ENCODE measurements around the gene RNF14.
A peak's percentile ranks its signal among the peaks of the same experiment; 100 is the strongest.
"Not testable (repeated sequence)": the region's sequence is repeated elsewhere in the genome, so short reads cannot be mapped to it uniquely, and the experiment has no call there.

The RNF14 gene

GRCh38 chr5:141968914-141969608 is at the start of gene RNF14:
RNF14 (plus strand) TSS chr5:141969105; CDS start chr5:141973589, 4,484 bp downstream.
- peak within 1 kb of the TSS; percentile 92 for H3K27ac ChIP-seq
- H3K9me3 ChIP-seq, result no peaks in the 10 kb centered on the region
- peak within 1 kb of the TSS; percentile 80 for H3K4me2 ChIP-seq
- peak within 1 kb of the TSS; percentile 84 for H3K4me3 ChIP-seq
- TF ChIP-seq Cebpa-rat (IDR thresholded peaks at IDR 0.05), result no peak
- no peaks in the 10 kb centered on the region for H4K20me1 ChIP-seq
- H3K36me3 ChIP-seq, result peaks cover 26% of the 10 kb centered on the region
- no peaks in the 10 kb centered on the region for H3K27me3 ChIP-seq
- peaks cover 23% of the 10 kb centered on the region for H3K4me1 ChIP-seq
- peak within 1 kb of the TSS; percentile 92 for H3K9ac ChIP-seq

- H3K4me1 ChIP-seq, result peaks cover 16% of the 10 kb centered on the region
- H3K36me3 ChIP-seq, result no peaks in the 10 kb centered on the region
- H3K9me3 ChIP-seq, result no peaks in the 10 kb centered on the region
- no peak overlapping the region for H3K4me3 ChIP-seq
- H3K27ac ChIP-seq, result no peak overlapping the region
- no peak overlapping the region for H3K9ac ChIP-seq
- TF ChIP-seq Cebpa-rat (IDR thresholded peaks at IDR 0.05), result no peak
- H4K20me1 ChIP-seq, result peaks cover 4% of the 10 kb centered on the region; the same call in 1 of the 2 replicates
- H3K4me2 ChIP-seq, result no peak overlapping the region
- H3K27me3 ChIP-seq, result peaks cover 13% of the 10 kb centered on the region
Measured at GRCh38 chr5:141919218-141920119, 49.4 kb upstream of the RNF14 start.

- Histone ChIP-seq H3K27ac (no peak overlapping the region), H3K4me3 (no peak overlapping the region), H4K20me1 (peaks cover 6% of the 10 kb centered on the region; the same call in 1 of the 2 replicates), H3K4me2 (no peak overlapping the region), H3K27me3 (no peaks in the 10 kb centered on the region), H3K4me1 (peaks cover 25% of the 10 kb centered on the region), H3K36me3 (peaks cover 8% of the 10 kb centered on the region), H3K9me3 (no peaks in the 10 kb centered on the region), H3K9ac (no peak overlapping the region)
- TF ChIP-seq Cebpa-rat (IDR thresholded peaks at IDR 0.05), result no peak
Measured at GRCh38 chr5:141920771-141921170, 48.1 kb upstream of the RNF14 start.

- H3K36me3 ChIP-seq, result peaks cover 29% of the 10 kb centered on the region
- H4K20me1 ChIP-seq, H3K9me3 ChIP-seq, H3K27me3 ChIP-seq: not testable (repeated sequence)
- H3K9ac ChIP-seq, result peak overlapping the region; percentile 86
- H3K4me3 ChIP-seq, result peak overlapping the region; percentile 73
- H3K27ac ChIP-seq, result peak overlapping the region; percentile 91
- H3K4me1 ChIP-seq, result peaks cover 25% of the 10 kb centered on the region
- peak overlapping the region; percentile 88 for H3K4me2 ChIP-seq
Measured at GRCh38 chr5:141922827-141923447, 46.0 kb upstream of the RNF14 start.

- Histone ChIP-seq H3K9me3 (no peaks in the 10 kb centered on the region), H3K4me3 (peak within 1 kb of the TSS; percentile 73), H3K4me2 (peak within 1 kb of the TSS; percentile 88), H3K27me3 (no peaks in the 10 kb centered on the region), H4K20me1 (peaks cover 6% of the 10 kb centered on the region; the same call in 1 of the 2 replicates), H3K36me3 (peaks cover 37% of the 10 kb centered on the region), H3K27ac (peak within 1 kb of the TSS; percentile 91), H3K4me1 (peaks cover 25% of the 10 kb centered on the region), H3K9ac (peak within 1 kb of the TSS; percentile 86)
- TF ChIP-seq Cebpa-rat (IDR thresholded peaks at IDR 0.05), result no peak
Measured at GRCh38 chr5:141923448-141924313, 45.2 kb upstream of the RNF14 start, which contains the start of gene DELE1. DELE1 (plus strand) TSS chr5:141923871; CDS start chr5:141923942, 71 bp downstream.

- peaks cover 19% of the 10 kb centered on the region for H4K20me1 ChIP-seq
- H3K4me1 ChIP-seq, result peaks cover 25% of the 10 kb centered on the region
- no peaks in the 10 kb centered on the region for H3K27me3 ChIP-seq
- H3K27ac ChIP-seq, result no peak overlapping the region
- TF ChIP-seq Cebpa-rat (IDR thresholded peaks at IDR 0.05), result no peak
- H3K4me3 ChIP-seq, result no peak overlapping the region
- H3K9me3 ChIP-seq, result no peaks in the 10 kb centered on the region
- no peak overlapping the region for H3K4me2 ChIP-seq
- H3K9ac ChIP-seq, result no peak overlapping the region
- H3K36me3 ChIP-seq, result peaks cover 64% of the 10 kb centered on the region
Measured at GRCh38 chr5:141926434-141926833, 42.5 kb upstream of the RNF14 start.

- Histone ChIP-seq H3K4me1 (peaks cover 17% of the 10 kb centered on the region), H3K27ac (no peak overlapping the region), H4K20me1 (peaks cover 19% of the 10 kb centered on the region), H3K4me3 (no peak overlapping the region), H3K36me3 (peaks cover 80% of the 10 kb centered on the region), H3K27me3 (no peaks in the 10 kb centered on the region), H3K9ac (no peak overlapping the region), H3K4me2 (no peak overlapping the region), H3K9me3 (no peaks in the 10 kb centered on the region)
- no peak for TF ChIP-seq Cebpa-rat (IDR thresholded peaks at IDR 0.05)
Measured at GRCh38 chr5:141928051-141928450, 40.9 kb upstream of the RNF14 start.

GRCh38 chr5:141929398-141930058 is 39.4 kb upstream of the RNF14 start:
- Histone ChIP-seq H3K9me3 (no peaks in the 10 kb centered on the region), H3K27me3 (no peaks in the 10 kb centered on the region), H3K4me2 (no peak overlapping the region), H3K9ac (no peak overlapping the region), H4K20me1 (peaks cover 14% of the 10 kb centered on the region), H3K4me3 (no peak overlapping the region), H3K36me3 (peaks cover 95% of the 10 kb centered on the region), H3K27ac (no peak overlapping the region), H3K4me1 (peaks cover 8% of the 10 kb centered on the region)
- TF ChIP-seq Cebpa-rat (IDR thresholded peaks at IDR 0.05), result no peak
